Calu3 (cell line): ENCODE data around the gene CROCC2. TPM values are rescaled to one million over a fixed set of nuclear protein-coding genes. Genes with fewer than 3 reads are reported as not detected.
"Not testable (repeated sequence)": the region's sequence is repeated elsewhere in the genome, so short reads cannot be mapped to it uniquely, and the experiment has no call there.

ENCODE experiments used
- BruUV-seq: library from RNA; stranded (reverse); fragments of 400-500 nt; replicated peaks from 2 replicates; lab custom pipeline; 2021; lab: Mats Ljungman, UMichigan
- CTCF ChIA-PET: fragments of 300-600 bp; sonication (Branson Sonifier 250); formaldehyde crosslinking; loops from one replicate; lab custom pipeline; 2022; ENCODE audit warnings: antibody characterized with exemption; lab: Charles Lee
- DNase-seq: peaks from one replicate; pipeline ENCODE4 v3.0.0; 2022
- H3K27ac Mint-ChIP-seq: one replicate; pipeline ENCODE4 v1.8.0; 2022; ENCODE audit warnings: mixed read lengths; ENCODE audit not compliant: unreplicated experiment
- H3K27me3 Mint-ChIP-seq: one replicate; pipeline ENCODE4 v1.8.0; 2022; ENCODE audit warnings: mixed read lengths; ENCODE audit not compliant: unreplicated experiment
- H3K36me3 Mint-ChIP-seq: one replicate; pipeline ENCODE4 v1.8.0; 2022; ENCODE audit warnings: mild to moderate bottlenecking, moderate library complexity, mixed read lengths; ENCODE audit not compliant: insufficient read depth, unreplicated experiment
- H3K4me1 Mint-ChIP-seq: one replicate; pipeline ENCODE4 v1.8.0; 2022; ENCODE audit warnings: mild to moderate bottlenecking, low read depth, mixed read lengths; ENCODE audit not compliant: unreplicated experiment
- H3K4me3 Mint-ChIP-seq: one replicate; pipeline ENCODE4 v1.8.0; 2022; ENCODE audit warnings: mild to moderate bottlenecking, low read depth, moderate library complexity, mixed read lengths; ENCODE audit not compliant: unreplicated experiment
- H3K9me3 Mint-ChIP-seq: one replicate; pipeline ENCODE4 v1.8.0; 2022; ENCODE audit warnings: low read depth, mixed read lengths; ENCODE audit not compliant: unreplicated experiment
- CTCF ChIP-seq: fragments of 200-600 bp; IDR thresholded peaks from one replicate; pipeline ENCODE4 v1.8.0; 2022; ENCODE audit warnings: antibody characterized with exemption; ENCODE audit not compliant: unreplicated experiment
- intact Hi-C: fragments of 100-400 bp; cut with micrococcal nuclease; formaldehyde crosslinking; loops from one replicate; pipeline ENCODE4 v1.10.0; 2022; ENCODE audit not compliant: unreplicated experiment
- total RNA-seq: library from RNA; stranded (reverse); gene quantifications from 2 replicates; pipeline ENCODE4 v1.2.3, GENCODE V29; 2022

The CROCC2 gene
- total RNA-seq, 1 experiment from 2014 or later: not detected

- H3K27ac Mint-ChIP-seq: no peak overlapping the region
- no peaks in the 10 kb centered on the region for H3K36me3 Mint-ChIP-seq
- intact Hi-C loops: no loop called here
- H3K4me3 Mint-ChIP-seq: no peak overlapping the region
- no peaks in the 10 kb centered on the region for H3K9me3 Mint-ChIP-seq
- no TSS peak for BruUV-seq
- no peak for DNase-seq
- peaks cover 63% of the 10 kb centered on the region for H3K27me3 Mint-ChIP-seq
- H3K4me1 Mint-ChIP-seq: no peaks in the 10 kb centered on the region
- no peak for TF ChIP-seq CTCF
- CTCF ChIA-PET: no interaction called here
These were observed 64.7 kb downstream of the CROCC2 start for GRCh38 chr2:240970816-240971215.

- CTCF ChIA-PET: interaction anchor here (0.9 kb wide), 1 partner anchor 11 kb away, joined by 3 read pairs; no protein-coding TSS in a partner anchor
These were observed 66.1 kb downstream of the CROCC2 start for GRCh38 chr2:240972201-240972600.

GRCh38 chr2:240972636-240973521 lies 66.7 kb downstream of the CROCC2 start:
- CTCF ChIA-PET: interaction anchor here (0.9 kb wide), 1 partner anchor 11 kb away, joined by 3 read pairs; no protein-coding TSS in a partner anchor
- BruUV-seq: no TSS peak
- DNase-seq: peak; percentile 24
- H3K4me3 Mint-ChIP-seq: no peak overlapping the region
- H3K27me3 Mint-ChIP-seq: peaks cover 63% of the 10 kb centered on the region
- no peaks in the 10 kb centered on the region for H3K4me1 Mint-ChIP-seq
- H3K9me3 Mint-ChIP-seq: no peaks in the 10 kb centered on the region
- intact Hi-C loops: no loop called here
- no peaks in the 10 kb centered on the region for H3K36me3 Mint-ChIP-seq
- H3K27ac Mint-ChIP-seq: no peak overlapping the region
- TF ChIP-seq CTCF: no peak

More at GRCh38 chr2:240972201-240972600, 66.1 kb downstream of the CROCC2 start:
- peaks cover 63% of the 10 kb centered on the region for H3K27me3 Mint-ChIP-seq
- TF ChIP-seq CTCF: no peak
- no TSS peak for BruUV-seq
- no peaks in the 10 kb centered on the region for H3K4me1 Mint-ChIP-seq
- no peak overlapping the region for H3K27ac Mint-ChIP-seq
- intact Hi-C loops: no loop called here
- no peaks in the 10 kb centered on the region for H3K36me3 Mint-ChIP-seq
- DNase-seq: no peak
- H3K4me3 Mint-ChIP-seq: no peak overlapping the region
- H3K9me3 Mint-ChIP-seq: no peaks in the 10 kb centered on the region

GRCh38 chr2:240974771-240975572 lies 68.8 kb downstream of the CROCC2 start:
- no TSS peak for BruUV-seq
- no peaks in the 10 kb centered on the region for H3K9me3 Mint-ChIP-seq
- intact Hi-C loops: no loop called here
- DNase-seq: no peak
- no peak overlapping the region for H3K4me3 Mint-ChIP-seq
- CTCF ChIA-PET: no interaction called here
- H3K4me1 Mint-ChIP-seq: no peaks in the 10 kb centered on the region
- H3K27ac Mint-ChIP-seq: no peak overlapping the region
- H3K27me3 Mint-ChIP-seq: peaks cover 58% of the 10 kb centered on the region
- no peaks in the 10 kb centered on the region for H3K36me3 Mint-ChIP-seq
- TF ChIP-seq CTCF: no peak

GRCh38 chr2:240975903-240976302 lies 69.8 kb downstream of the CROCC2 start:
- H3K4me3 Mint-ChIP-seq, CTCF ChIA-PET, H3K36me3 Mint-ChIP-seq, intact Hi-C loops, DNase-seq, H3K27ac Mint-ChIP-seq, BruUV-seq, H3K9me3 Mint-ChIP-seq, H3K4me1 Mint-ChIP-seq: not testable (repeated sequence)
- peaks cover 51% of the 10 kb centered on the region for H3K27me3 Mint-ChIP-seq
